LNCaP clone FGC (cell line): Measurements from ENCODE around the gene EZH2.
A peak's percentile ranks its signal among the peaks of the same experiment; 100 is the strongest.

Experiments
- DNase-seq: peaks from one replicate; pipeline ENCODE4 v3.0.0-alpha.2; 2011; ENCODE audit warnings: low read depth
- H3K4me3 ChIP-seq: 2 replicates; pipeline ENCODE4 v1.5.1; 2011; ENCODE audit warnings: mild to moderate bottlenecking, low read depth, low read length, control low read depth
- TF ChIP-seq, protein P1 (sequence below): IDR thresholded peaks from 2 replicates; pipeline ENCODE4 v1.5.1; 2012; ENCODE audit warnings: mild to moderate bottlenecking; ENCODE audit not compliant: control insufficient read depth, insufficient read depth; ENCODE audit errors: extremely low read depth

Gene EZH2

DNA sequence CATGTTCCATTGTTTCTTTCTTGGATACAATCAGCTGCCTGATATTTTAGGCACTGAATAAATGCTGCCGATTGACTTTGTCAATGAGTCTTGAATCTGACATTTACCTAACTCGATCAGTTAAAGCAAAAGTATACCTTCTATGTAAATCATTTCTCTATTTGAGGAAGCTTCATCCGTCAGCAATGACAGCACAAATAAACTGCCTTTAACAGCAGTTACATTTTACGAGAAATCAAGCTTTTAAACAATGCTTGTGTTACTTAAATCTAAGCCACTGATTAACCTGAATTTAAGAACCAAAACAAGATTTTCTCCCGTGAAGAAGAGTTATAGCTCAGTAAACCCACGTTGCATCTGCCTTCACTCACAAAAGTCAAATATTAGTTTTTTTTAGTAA is 114.1 kb downstream of the EZH2 start:
- no peak overlapping the region for H3K4me3 ChIP-seq
- peak; percentile 10 for DNase-seq
- TF ChIP-seq, protein P1, sequence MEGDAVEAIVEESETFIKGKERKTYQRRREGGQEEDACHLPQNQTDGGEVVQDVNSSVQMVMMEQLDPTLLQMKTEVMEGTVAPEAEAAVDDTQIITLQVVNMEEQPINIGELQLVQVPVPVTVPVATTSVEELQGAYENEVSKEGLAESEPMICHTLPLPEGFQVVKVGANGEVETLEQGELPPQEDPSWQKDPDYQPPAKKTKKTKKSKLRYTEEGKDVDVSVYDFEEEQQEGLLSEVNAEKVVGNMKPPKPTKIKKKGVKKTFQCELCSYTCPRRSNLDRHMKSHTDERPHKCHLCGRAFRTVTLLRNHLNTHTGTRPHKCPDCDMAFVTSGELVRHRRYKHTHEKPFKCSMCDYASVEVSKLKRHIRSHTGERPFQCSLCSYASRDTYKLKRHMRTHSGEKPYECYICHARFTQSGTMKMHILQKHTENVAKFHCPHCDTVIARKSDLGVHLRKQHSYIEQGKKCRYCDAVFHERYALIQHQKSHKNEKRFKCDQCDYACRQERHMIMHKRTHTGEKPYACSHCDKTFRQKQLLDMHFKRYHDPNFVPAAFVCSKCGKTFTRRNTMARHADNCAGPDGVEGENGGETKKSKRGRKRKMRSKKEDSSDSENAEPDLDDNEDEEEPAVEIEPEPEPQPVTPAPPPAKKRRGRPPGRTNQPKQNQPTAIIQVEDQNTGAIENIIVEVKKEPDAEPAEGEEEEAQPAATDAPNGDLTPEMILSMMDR, result no peak

DNA sequence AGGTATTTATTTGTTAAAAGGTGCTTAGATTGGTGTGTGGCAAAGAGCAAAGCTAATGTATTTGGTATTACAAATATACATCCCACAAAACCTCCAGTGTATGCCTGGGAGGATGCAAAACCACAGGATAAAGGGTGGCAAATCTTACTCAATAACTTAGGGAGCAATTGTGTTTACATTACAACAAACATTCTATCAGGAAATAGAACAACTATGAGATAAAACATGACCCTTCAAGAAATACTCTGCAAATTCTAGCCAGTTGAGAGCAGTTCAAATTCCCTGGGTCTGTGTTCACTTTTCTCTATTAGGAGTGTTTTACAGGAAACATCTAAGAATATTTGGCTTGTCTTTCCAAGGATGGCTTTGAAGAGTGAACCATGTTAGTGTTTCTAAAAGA is 120.5 kb downstream of the EZH2 start:
- no peak for DNase-seq
- no peak overlapping the region for H3K4me3 ChIP-seq
- TF ChIP-seq, protein P1, result no peak

DNA sequence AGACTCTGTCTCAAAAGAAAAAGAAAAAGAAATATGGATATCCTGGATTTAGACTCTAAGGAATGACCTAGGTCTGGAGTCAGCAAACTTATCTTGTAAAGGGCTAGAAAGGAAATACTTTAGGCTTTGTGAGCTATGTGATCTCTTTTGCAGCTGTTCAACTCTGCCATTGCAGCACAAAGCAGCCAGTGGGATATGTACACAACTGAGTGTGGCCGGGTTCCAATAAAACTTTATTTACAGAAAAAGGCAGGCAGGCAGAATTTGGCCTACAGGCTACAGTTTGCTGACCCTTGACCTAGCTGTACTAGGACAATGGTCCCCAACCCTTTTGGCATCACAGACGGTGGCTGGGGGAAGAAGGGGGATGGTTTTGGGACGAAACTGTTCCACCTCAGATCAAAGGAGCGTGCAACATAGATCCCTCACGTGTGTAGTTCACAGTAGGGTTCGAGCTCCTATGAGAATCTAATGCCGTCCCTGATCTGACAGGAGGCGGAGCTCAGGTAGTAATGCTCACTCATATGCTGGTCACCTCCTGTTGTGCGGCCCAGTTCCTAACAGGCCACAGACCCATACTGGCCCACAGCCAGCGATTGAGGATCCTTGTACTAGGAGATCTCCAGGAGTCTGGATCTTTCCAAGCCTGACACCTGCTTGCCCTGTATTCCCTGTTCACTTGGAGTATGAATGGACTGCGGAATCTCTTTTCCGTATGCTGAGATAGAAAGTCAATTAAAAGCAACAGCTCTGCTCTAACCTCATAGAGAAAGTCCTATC is 122.4 kb downstream of the EZH2 start:
- TF ChIP-seq, protein P1, result no peak
- DNase-seq, result peak; percentile 6
- H3K4me3 ChIP-seq, result no peak overlapping the region
